Measurements from ENCODE around the gene COX7A1. TPM values are rescaled to one million over a fixed set of nuclear protein-coding genes. Genes with fewer than 3 reads are reported as not detected.

Gene COX7A1
- total and polyA plus RNA-seq, 10 of the 15 experiments (the other 5 are each of a cell fraction or from before 2014, with no cell fraction given), result not detected

DNA sequence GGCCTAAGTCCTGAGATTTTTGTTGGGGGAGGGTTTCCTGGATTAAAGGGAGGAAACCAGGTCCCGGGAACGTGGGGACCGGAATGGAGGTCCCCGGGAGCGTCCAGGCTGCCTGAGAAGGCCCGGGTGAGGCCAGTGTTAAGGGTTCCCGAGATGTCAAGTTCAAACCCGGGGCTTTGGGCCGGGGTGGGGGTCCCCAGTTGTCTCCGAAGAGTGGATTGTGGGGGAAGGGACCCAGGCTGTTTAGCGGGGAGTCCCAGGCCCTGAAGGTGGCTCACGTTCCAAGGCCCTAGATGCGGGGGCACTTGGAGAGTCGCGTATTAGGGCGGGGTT, 262 bp downstream of the COX7A1 start (continued):
- TF ChIP-seq, protein P1, sequence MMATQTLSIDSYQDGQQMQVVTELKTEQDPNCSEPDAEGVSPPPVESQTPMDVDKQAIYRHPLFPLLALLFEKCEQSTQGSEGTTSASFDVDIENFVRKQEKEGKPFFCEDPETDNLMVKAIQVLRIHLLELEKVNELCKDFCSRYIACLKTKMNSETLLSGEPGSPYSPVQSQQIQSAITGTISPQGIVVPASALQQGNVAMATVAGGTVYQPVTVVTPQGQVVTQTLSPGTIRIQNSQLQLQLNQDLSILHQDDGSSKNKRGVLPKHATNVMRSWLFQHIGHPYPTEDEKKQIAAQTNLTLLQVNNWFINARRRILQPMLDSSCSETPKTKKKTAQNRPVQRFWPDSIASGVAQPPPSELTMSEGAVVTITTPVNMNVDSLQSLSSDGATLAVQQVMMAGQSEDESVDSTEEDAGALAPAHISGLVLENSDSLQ (IDR thresholded peaks at IDR 0.05), result no peak
- no peak for TF ChIP-seq SREBF2 (IDR thresholded peaks at IDR 0.05; ENCODE audit: low read length)
- no peak for TF ChIP-seq SPI1 (IDR thresholded peaks at IDR 0.05; ENCODE audit: borderline replicate concordance, insufficient read depth, low read depth, low read length)
- no peak for TF ChIP-seq STAT3 (IDR thresholded peaks at IDR 0.05; ENCODE audit: low read depth, low read length)
- TF ChIP-seq, protein P2, sequence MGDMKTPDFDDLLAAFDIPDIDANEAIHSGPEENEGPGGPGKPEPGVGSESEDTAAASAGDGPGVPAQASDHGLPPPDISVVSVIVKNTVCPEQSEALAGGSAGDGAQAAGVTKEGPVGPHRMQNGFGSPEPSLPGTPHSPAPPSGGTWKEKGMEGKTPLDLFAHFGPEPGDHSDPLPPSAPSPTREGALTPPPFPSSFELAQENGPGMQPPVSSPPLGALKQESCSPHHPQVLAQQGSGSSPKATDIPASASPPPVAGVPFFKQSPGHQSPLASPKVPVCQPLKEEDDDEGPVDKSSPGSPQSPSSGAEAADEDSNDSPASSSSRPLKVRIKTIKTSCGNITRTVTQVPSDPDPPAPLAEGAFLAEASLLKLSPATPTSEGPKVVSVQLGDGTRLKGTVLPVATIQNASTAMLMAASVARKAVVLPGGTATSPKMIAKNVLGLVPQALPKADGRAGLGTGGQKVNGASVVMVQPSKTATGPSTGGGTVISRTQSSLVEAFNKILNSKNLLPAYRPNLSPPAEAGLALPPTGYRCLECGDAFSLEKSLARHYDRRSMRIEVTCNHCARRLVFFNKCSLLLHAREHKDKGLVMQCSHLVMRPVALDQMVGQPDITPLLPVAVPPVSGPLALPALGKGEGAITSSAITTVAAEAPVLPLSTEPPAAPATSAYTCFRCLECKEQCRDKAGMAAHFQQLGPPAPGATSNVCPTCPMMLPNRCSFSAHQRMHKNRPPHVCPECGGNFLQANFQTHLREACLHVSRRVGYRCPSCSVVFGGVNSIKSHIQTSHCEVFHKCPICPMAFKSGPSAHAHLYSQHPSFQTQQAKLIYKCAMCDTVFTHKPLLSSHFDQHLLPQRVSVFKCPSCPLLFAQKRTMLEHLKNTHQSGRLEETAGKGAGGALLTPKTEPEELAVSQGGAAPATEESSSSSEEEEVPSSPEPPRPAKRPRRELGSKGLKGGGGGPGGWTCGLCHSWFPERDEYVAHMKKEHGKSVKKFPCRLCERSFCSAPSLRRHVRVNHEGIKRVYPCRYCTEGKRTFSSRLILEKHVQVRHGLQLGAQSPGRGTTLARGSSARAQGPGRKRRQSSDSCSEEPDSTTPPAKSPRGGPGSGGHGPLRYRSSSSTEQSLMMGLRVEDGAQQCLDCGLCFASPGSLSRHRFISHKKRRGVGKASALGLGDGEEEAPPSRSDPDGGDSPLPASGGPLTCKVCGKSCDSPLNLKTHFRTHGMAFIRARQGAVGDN (IDR thresholded peaks at IDR 0.05), result no peak
- TF ChIP-seq CHD4 (IDR thresholded peaks at IDR 0.05), result no peak
- TF ChIP-seq, protein P3, sequence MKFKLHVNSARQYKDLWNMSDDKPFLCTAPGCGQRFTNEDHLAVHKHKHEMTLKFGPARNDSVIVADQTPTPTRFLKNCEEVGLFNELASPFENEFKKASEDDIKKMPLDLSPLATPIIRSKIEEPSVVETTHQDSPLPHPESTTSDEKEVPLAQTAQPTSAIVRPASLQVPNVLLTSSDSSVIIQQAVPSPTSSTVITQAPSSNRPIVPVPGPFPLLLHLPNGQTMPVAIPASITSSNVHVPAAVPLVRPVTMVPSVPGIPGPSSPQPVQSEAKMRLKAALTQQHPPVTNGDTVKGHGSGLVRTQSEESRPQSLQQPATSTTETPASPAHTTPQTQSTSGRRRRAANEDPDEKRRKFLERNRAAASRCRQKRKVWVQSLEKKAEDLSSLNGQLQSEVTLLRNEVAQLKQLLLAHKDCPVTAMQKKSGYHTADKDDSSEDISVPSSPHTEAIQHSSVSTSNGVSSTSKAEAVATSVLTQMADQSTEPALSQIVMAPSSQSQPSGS (IDR thresholded peaks at IDR 0.05; ENCODE audit: low read length), result no peak
- no peak for TF ChIP-seq CHD1 (IDR thresholded peaks at IDR 0.05; ENCODE audit: low read depth, low read length)
- no peak for TF ChIP-seq NFYA (IDR thresholded peaks at IDR 0.05; ENCODE audit: borderline replicate concordance, low read depth, low read length)
- no peak for TF ChIP-seq IKZF1 (conservative IDR thresholded peaks at IDR 0.05)
- TF ChIP-seq, protein P4, sequence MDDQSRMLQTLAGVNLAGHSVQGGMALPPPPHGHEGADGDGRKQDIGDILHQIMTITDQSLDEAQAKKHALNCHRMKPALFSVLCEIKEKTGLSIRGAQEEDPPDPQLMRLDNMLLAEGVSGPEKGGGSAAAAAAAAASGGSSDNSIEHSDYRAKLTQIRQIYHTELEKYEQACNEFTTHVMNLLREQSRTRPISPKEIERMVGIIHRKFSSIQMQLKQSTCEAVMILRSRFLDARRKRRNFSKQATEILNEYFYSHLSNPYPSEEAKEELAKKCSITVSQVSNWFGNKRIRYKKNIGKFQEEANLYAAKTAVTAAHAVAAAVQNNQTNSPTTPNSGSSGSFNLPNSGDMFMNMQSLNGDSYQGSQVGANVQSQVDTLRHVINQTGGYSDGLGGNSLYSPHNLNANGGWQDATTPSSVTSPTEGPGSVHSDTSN (IDR thresholded peaks at IDR 0.05; ENCODE audit: insufficient replicate concordance, low read depth, low read length), result no peak
- TF ChIP-seq, protein P5, sequence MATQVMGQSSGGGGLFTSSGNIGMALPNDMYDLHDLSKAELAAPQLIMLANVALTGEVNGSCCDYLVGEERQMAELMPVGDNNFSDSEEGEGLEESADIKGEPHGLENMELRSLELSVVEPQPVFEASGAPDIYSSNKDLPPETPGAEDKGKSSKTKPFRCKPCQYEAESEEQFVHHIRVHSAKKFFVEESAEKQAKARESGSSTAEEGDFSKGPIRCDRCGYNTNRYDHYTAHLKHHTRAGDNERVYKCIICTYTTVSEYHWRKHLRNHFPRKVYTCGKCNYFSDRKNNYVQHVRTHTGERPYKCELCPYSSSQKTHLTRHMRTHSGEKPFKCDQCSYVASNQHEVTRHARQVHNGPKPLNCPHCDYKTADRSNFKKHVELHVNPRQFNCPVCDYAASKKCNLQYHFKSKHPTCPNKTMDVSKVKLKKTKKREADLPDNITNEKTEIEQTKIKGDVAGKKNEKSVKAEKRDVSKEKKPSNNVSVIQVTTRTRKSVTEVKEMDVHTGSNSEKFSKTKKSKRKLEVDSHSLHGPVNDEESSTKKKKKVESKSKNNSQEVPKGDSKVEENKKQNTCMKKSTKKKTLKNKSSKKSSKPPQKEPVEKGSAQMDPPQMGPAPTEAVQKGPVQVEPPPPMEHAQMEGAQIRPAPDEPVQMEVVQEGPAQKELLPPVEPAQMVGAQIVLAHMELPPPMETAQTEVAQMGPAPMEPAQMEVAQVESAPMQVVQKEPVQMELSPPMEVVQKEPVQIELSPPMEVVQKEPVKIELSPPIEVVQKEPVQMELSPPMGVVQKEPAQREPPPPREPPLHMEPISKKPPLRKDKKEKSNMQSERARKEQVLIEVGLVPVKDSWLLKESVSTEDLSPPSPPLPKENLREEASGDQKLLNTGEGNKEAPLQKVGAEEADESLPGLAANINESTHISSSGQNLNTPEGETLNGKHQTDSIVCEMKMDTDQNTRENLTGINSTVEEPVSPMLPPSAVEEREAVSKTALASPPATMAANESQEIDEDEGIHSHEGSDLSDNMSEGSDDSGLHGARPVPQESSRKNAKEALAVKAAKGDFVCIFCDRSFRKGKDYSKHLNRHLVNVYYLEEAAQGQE (IDR thresholded peaks at IDR 0.05; ENCODE audit: low read depth, low read length), result no peak
- TF ChIP-seq, protein P6, sequence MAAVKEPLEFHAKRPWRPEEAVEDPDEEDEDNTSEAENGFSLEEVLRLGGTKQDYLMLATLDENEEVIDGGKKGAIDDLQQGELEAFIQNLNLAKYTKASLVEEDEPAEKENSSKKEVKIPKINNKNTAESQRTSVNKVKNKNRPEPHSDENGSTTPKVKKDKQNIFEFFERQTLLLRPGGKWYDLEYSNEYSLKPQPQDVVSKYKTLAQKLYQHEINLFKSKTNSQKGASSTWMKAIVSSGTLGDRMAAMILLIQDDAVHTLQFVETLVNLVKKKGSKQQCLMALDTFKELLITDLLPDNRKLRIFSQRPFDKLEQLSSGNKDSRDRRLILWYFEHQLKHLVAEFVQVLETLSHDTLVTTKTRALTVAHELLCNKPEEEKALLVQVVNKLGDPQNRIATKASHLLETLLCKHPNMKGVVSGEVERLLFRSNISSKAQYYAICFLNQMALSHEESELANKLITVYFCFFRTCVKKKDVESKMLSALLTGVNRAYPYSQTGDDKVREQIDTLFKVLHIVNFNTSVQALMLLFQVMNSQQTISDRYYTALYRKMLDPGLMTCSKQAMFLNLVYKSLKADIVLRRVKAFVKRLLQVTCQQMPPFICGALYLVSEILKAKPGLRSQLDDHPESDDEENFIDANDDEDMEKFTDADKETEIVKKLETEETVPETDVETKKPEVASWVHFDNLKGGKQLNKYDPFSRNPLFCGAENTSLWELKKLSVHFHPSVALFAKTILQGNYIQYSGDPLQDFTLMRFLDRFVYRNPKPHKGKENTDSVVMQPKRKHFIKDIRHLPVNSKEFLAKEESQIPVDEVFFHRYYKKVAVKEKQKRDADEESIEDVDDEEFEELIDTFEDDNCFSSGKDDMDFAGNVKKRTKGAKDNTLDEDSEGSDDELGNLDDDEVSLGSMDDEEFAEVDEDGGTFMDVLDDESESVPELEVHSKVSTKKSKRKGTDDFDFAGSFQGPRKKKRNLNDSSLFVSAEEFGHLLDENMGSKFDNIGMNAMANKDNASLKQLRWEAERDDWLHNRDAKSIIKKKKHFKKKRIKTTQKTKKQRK (IDR thresholded peaks at IDR 0.05; ENCODE audit: low read depth, low read length), result no peak

Measured in GM12878 (cell line).